ENCODE data around the gene GBP7.

- TF ChIP-seq POLR2A (IDR thresholded peaks at IDR 0.05) (no peak), CTCF (IDR thresholded peaks at IDR 0.05) (no peak), EP300 (IDR thresholded peaks at IDR 0.05) (no peak)
These were observed 54.2 kb downstream of the GBP7 start for GRCh38 chr1:89121641-89122040.
